Measurements from ENCODE around the gene IGFBP3.

IGFBP3 gene

GRCh38 chr7:45923290-45923689 is 2.2 kb upstream of the IGFBP3 start:
- peak; percentile 96 for TF ChIP-seq CTCF (IDR thresholded peaks at IDR 0.05; ENCODE audit: low read depth, low read length, missing control alignments)
- H3K4me3 ChIP-seq (replicated peaks; ENCODE audit: low read depth, low read length), result no peak overlapping the region
- DNase-seq (ENCODE audit: extremely low read depth, low read depth), result peak; percentile 33

DNA sequence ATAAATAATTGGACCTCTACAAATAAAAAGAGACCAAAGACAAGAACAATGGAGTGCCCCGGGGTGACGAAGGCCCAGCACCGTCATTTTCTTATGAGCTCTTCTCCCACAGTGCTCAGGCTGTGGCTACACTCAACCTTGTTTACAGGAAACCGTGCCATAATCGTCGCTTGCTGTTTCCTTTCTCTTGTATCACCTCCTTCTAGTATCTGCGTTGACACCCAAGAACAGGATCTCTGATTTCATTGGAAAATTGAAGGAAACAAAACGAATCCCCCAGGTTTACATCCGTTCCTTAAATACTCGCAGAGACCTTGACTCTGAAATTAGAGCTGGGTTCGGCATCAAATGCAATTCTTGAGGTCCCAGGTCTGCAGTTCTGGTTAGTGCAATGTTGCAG is 1.7 kb upstream of the IGFBP3 start:
- TF ChIP-seq CTCF (IDR thresholded peaks at IDR 0.05; ENCODE audit: low read depth, low read length, missing control alignments), result no peak
- no peak for DNase-seq (ENCODE audit: extremely low read depth, low read depth)
- H3K4me3 ChIP-seq (replicated peaks; ENCODE audit: low read depth, low read length), result peak overlapping the region; percentile 19

DNA sequence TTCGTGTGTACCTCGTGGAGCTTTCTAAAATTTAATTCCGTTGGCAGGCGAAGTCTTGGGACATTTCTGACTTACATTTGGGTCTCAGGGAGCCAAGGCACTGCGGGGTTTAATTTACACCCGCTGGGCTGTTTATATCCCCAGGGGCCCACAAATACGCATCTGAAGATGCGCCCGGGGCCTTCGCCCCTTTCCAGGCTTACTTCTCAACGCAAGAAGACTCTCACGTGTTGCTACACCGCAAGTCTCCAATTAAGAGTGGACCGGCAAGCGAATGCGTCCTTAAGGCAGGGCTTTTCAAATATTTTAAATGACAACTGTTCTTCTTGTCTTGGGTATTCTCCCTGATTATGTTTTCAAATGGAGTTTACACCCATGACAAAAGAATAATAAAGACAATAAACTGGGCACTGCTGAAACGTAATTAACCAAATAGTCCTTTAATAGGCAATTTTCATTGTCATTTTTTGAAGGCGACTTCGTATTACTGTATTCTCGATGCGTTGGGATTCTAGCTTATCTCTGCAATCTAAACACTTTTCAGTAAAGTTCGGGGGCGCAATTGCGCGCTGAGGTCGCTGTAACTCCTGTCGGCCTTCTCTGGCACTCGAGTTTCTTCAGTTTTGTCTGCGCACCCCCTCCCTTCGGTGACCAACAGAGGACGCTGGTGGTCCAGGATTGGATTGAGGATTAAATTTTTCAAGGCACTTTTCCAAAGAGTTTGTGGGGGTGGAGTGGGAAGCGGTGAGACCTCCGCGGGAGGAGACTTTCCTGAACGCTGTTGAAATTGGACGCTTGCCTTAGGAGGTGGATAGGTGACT is 837 bp upstream of the IGFBP3 start:
- DNase-seq (ENCODE audit: extremely low read depth, low read depth), result peak; percentile 30
- TF ChIP-seq CTCF (IDR thresholded peaks at IDR 0.05; ENCODE audit: low read depth, low read length, missing control alignments), result peak; percentile 98
- peak overlapping the region; percentile 44 for H3K4me3 ChIP-seq (replicated peaks; ENCODE audit: low read depth, low read length)

DNA sequence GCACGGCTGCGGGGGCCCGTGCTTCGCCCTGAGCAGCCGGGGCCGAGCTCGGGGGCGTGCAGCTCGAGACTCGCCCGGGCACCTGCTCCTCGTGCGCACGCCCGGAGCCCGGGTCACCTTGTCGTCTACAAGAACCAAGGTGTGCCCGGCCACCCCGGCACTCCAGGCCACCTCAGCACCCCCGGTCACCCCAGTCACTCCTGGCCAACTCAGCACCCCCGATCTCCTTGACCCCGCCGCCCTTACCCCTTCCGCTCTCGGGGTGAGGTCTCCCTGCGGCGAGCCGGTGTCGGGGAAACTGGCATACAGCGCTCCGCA is 268 bp upstream of the IGFBP3 start:
- TF ChIP-seq CTCF (IDR thresholded peaks at IDR 0.05; ENCODE audit: low read depth, low read length, missing control alignments), result no peak
- DNase-seq (ENCODE audit: extremely low read depth, low read depth), result no peak
- peak overlapping the region; percentile 44 for H3K4me3 ChIP-seq (replicated peaks; ENCODE audit: low read depth, low read length)

DNA sequence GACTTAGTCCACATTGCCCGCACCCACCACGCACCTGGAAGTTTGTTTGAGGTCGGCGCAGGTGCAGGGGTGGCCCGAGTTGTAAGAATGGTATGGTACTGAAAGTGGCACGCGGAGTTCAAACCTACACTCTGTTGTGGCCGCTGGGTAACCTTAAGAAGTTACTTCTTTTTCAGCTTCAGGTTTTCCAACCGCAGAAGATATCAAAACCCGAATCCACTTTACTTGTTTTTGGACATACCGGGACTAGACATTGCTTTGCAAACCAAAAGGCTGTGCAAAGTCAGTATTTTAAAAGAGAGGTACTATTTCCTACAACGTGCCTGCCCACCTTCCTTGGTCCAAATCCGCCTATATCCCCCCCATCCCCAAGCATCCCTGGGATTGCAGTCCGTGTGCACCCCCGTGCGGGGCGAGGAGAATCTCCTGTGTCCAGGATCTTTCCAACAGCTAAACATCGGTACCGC is 1.0 kb downstream of the IGFBP3 start:
- no peak for TF ChIP-seq CTCF (IDR thresholded peaks at IDR 0.05; ENCODE audit: low read depth, low read length, missing control alignments)
- no peak for DNase-seq (ENCODE audit: extremely low read depth, low read depth)
- peak overlapping the region; percentile 44 for H3K4me3 ChIP-seq (replicated peaks; ENCODE audit: low read depth, low read length)

GRCh38 chr7:45919231-45919784 is 1.8 kb downstream of the IGFBP3 start:
- DNase-seq (ENCODE audit: extremely low read depth, low read depth), result no peak
- peak overlapping the region; percentile 44 for H3K4me3 ChIP-seq (replicated peaks; ENCODE audit: low read depth, low read length)
- no peak for TF ChIP-seq CTCF (IDR thresholded peaks at IDR 0.05; ENCODE audit: low read depth, low read length, missing control alignments)
